GM12878 (cell line): ENCODE data around the gene CELSR2. TPM values are rescaled to one million over a fixed set of nuclear protein-coding genes. Genes with fewer than 3 reads are reported as not detected.
A peak's percentile ranks its signal among the peaks of the same experiment; 100 is the strongest.

Experiments
- ATAC-seq: fragments of 200-7000 bp; cut with Tn5 transposase; 3 replicates; pipeline ENCODE4 v1.9.1; 2020; ENCODE audit warnings: mild to moderate bottlenecking, moderate library complexity
- BruUV-seq: library from RNA; stranded (reverse); fragments of 400-500 nt; replicated peaks from 2 replicates; lab custom pipeline; 2021; lab: Mats Ljungman, UMichigan
- CTCF ChIA-PET: fragments of 300-600 bp; sonication (Branson Sonifier 250); formaldehyde crosslinking; extraction: SDS; loops from one replicate; lab custom pipeline; 2021; ENCODE audit warnings: inconsistent platforms; lab: Yijun Ruan, JAX
- POLR2A ChIA-PET: fragments of 350-600 bp; formaldehyde crosslinking; extraction: SDS; loops from one replicate; lab custom pipeline; 2021; ENCODE audit warnings: inconsistent platforms; lab: Charles Lee
- RAD21 ChIA-PET: fragments of 300-600 bp; sonication (Branson Sonifier 250); formaldehyde crosslinking; loops from one replicate; lab custom pipeline; 2023; ENCODE audit warnings: antibody characterized with exemption; ENCODE audit not compliant: unreplicated experiment; lab: Charles Lee
- SMC1A ChIA-PET: fragments of 300-600 bp; sonication (Branson Sonifier 250); formaldehyde crosslinking; loops from one replicate; lab custom pipeline; 2023; ENCODE audit not compliant: unreplicated experiment, uncharacterized antibody; lab: Charles Lee
- DNase-seq: peaks from one replicate; pipeline ENCODE4 v3.0.0-alpha.2; 2011; ENCODE audit warnings: low read depth, low spot score
- FAIRE-seq: peaks from 3 replicates; lab custom pipeline; 2011; peaks lifted over from hg19 to GRCh38; lab: Jason Lieb, UNC
- H2AFZ ChIP-seq: 2 replicates; pipeline ENCODE4 v1.6.0; 2011; ENCODE audit warnings: low read depth, low read length, control low read depth; ENCODE audit not compliant: control insufficient read depth
- H3K27ac ChIP-seq: 2 replicates; pipeline ENCODE4 v1.5.1; 2011; ENCODE audit warnings: control low read depth; ENCODE audit not compliant: control insufficient read depth, insufficient read depth
- H3K27me3 ChIP-seq, 2 experiments: replicated peaks in 1 of 2; 2 replicates each; pipeline versions ENCODE4 v1.6.0 to v1.6.1; 2011; ENCODE audit warnings: low read length in 1 of 2; ENCODE audit not compliant: control insufficient read depth in 2 of 2, insufficient read depth in 2 of 2
- H3K36me3 ChIP-seq, 2 experiments: 2 replicates each; pipeline ENCODE4 v1.5.1; 2011; ENCODE audit warnings: low read length in 1 of 2; ENCODE audit not compliant: control insufficient read depth in 2 of 2, insufficient read depth in 2 of 2
- H3K4me1 ChIP-seq: 2 replicates; pipeline ENCODE4 v1.6.1; 2011; ENCODE audit warnings: mild to moderate bottlenecking, low read length, moderate library complexity, mixed read lengths; ENCODE audit not compliant: control insufficient read depth, insufficient read depth
- H3K4me2 ChIP-seq: 2 replicates; pipeline ENCODE4 v1.6.0; 2011; ENCODE audit warnings: control low read depth; ENCODE audit not compliant: control insufficient read depth, insufficient read depth
- H3K4me3 ChIP-seq: fragments of 200-600 bp; sonication (generic); 2 replicates; pipeline ENCODE4 v1.5.1; 2016
- H3K79me2 ChIP-seq: 2 replicates; pipeline ENCODE4 v1.6.0; 2011; ENCODE audit warnings: low read length; ENCODE audit not compliant: control insufficient read depth, insufficient read depth
- H3K9ac ChIP-seq: 2 replicates; pipeline ENCODE4 v1.8.0; 2011; ENCODE audit warnings: low read length, control low read depth, mixed read lengths; ENCODE audit not compliant: control insufficient read depth, insufficient read depth
- H3K9me3 ChIP-seq: replicated peaks from 3 replicates; pipeline ENCODE4 v1.5.1; 2011; ENCODE audit warnings: mild to moderate bottlenecking, low read length; ENCODE audit not compliant: control insufficient read depth, insufficient read depth
- H4K20me1 ChIP-seq: 2 replicates; pipeline ENCODE4 v1.6.0; 2011; ENCODE audit not compliant: control insufficient read depth, insufficient read depth
- POLR2A ChIP-seq: IDR thresholded peaks from 2 replicates; pipeline ENCODE4 v1.6.1; 2011; ENCODE audit warnings: low read depth, mild to moderate bottlenecking, low read length
- ZNF687 ChIP-seq: fragments of 450-650 bp; IDR thresholded peaks from 2 replicates; pipeline ENCODE4 v1.6.1; 2017; ENCODE audit warnings: mild to moderate bottlenecking, moderate library complexity
- WGBS: methylation state at CpG from one replicate; pipeline ENCODE4 v1.1.6; 2016; ENCODE audit warnings: low lambda C conversion rate; ENCODE audit not compliant: insufficient replicate concordance, insufficient coverage; ENCODE audit errors: missing lambda C conversion rate; 5-methylcytosine and 5-hydroxymethylcytosine counted together
- in situ Hi-C: fragments of 300-500 bp; cut with MboI; formaldehyde crosslinking; loops from 9 replicates; pipeline ENCODE4 v1.14.3; 2018; ENCODE audit warnings: mixed read lengths
- intact Hi-C: fragments of 100-400 bp; cut with micrococcal nuclease; formaldehyde crosslinking; loops from one replicate; pipeline ENCODE4 v1.14.2; 2022; ENCODE audit not compliant: unreplicated experiment
- polyA plus RNA-seq, 11 experiments: library from polyadenylated mRNA; depleted of rRNA in 4 of 11; unstranded in 6 of 11; stranded (reverse) in 5 of 11; fragments of >200 nt; fragmentation: Nextera tagmentation in 4 of 11; fragmentation: Illumina TruSeq in 1 of 11; extraction: Ambion mirVana in 4 of 11; extraction: Trizol in 1 of 11; gene quantifications; 1 replicate in 1 of 11; 2 replicates in 10 of 11; pipeline versions ENCODE4 v1.2.1 to v1.2.3, GENCODE V29; 2011 to 2016; ENCODE audit warnings: inconsistent platforms in 2 of 11, missing spikeins in 2 of 11, low read depth in 1 of 11
- total RNA-seq, 4 experiments: library from RNA; depleted of rRNA in 3 of 4; stranded (reverse); fragments of >200 nt in 3 of 4; fragmentation: Illumina TruSeq in 1 of 4; extraction: Trizol in 1 of 4; gene quantifications; 2 replicates each; pipeline versions ENCODE4 v1.2.1 to v1.2.3, GENCODE V29; 2013 to 2021

The CELSR2 gene
- total and polyA plus RNA-seq, 10 of the 15 experiments (the other 5 are each of a cell fraction or from before 2014, with no cell fraction given), result under 0.01 to 0.15 (median 0.04) TPM; not detected in 2

GRCh38 chr1:109240158-109241152 is 8.9 kb upstream of the CELSR2 start:
- Histone ChIP-seq H3K27me3 (no peaks in the 10 kb centered on the region), H2AFZ (no peak overlapping the region), H4K20me1 (no peaks in the 10 kb centered on the region), H3K4me2 (no peak overlapping the region), H3K9me3 (no peaks in the 10 kb centered on the region), H3K27ac (no peak overlapping the region), H3K4me3 (no peak overlapping the region), H3K9ac (no peak overlapping the region), H3K79me2 (no peaks in the 10 kb centered on the region), H3K4me1 (no peaks in the 10 kb centered on the region), H3K36me3 (peaks cover 13 to 25% of the 10 kb centered on the region in 2 experiments)
- RAD21 ChIA-PET, result interaction anchor here (0.9 to 1.9 kb wide), 2 partner anchors 158 to 292 kb away, joined by 3 to 7 read pairs; partner anchors contain the start of gene SORT1
- TF ChIP-seq ZNF687 (no peak), POLR2A (0 out of 2 replicates have a peak, but pooled peaks have one; percentile 11)
- no peak for FAIRE-seq
- SMC1A ChIA-PET, result interaction anchor here (1.1 to 1.5 kb wide), 2 partner anchors 23 to 292 kb away, joined by 3 to 4 read pairs; no protein-coding TSS in a partner anchor
- intact Hi-C loops (no loop called here), in situ Hi-C loops (no loop called here)
- DNase-seq, result no peak
- BruUV-seq, result no TSS peak
- POLR2A ChIA-PET, result interaction anchor here (1.1 kb wide), 1 partner anchor 17 kb away, joined by 3 read pairs; no protein-coding TSS in a partner anchor
- 66% methylated on average over 26 of the region's 26 CpGs for WGBS
- CTCF ChIA-PET, result interaction anchor here (0.7 to 2.4 kb wide), 6 partner anchors 39 to 292 kb away, joined by 3 to 11 read pairs (median 8); no protein-coding TSS in a partner anchor
- ATAC-seq, result peak; percentile 8; the same call in 2 of the 3 replicates
